Stimulated activated CD8-positive, alpha-beta memory T cell treated with anti-CD3 and anti-CD28 coated beads, Interleukin-7, amount 100 ng/mL, for 4 hours (primary cell): ENCODE results near the gene SPHKAP.
"Not testable (repeated sequence)": the region's sequence is repeated elsewhere in the genome, so short reads cannot be mapped to it uniquely, and the experiment has no call there.

Source experiments
- DNase-seq, 2 donors: peaks; one replicate each; pipeline ENCODE4 v3.0.0-alpha.2; 2020; ENCODE audit warnings: low read depth in 2 of 2

Gene SPHKAP, protein sequence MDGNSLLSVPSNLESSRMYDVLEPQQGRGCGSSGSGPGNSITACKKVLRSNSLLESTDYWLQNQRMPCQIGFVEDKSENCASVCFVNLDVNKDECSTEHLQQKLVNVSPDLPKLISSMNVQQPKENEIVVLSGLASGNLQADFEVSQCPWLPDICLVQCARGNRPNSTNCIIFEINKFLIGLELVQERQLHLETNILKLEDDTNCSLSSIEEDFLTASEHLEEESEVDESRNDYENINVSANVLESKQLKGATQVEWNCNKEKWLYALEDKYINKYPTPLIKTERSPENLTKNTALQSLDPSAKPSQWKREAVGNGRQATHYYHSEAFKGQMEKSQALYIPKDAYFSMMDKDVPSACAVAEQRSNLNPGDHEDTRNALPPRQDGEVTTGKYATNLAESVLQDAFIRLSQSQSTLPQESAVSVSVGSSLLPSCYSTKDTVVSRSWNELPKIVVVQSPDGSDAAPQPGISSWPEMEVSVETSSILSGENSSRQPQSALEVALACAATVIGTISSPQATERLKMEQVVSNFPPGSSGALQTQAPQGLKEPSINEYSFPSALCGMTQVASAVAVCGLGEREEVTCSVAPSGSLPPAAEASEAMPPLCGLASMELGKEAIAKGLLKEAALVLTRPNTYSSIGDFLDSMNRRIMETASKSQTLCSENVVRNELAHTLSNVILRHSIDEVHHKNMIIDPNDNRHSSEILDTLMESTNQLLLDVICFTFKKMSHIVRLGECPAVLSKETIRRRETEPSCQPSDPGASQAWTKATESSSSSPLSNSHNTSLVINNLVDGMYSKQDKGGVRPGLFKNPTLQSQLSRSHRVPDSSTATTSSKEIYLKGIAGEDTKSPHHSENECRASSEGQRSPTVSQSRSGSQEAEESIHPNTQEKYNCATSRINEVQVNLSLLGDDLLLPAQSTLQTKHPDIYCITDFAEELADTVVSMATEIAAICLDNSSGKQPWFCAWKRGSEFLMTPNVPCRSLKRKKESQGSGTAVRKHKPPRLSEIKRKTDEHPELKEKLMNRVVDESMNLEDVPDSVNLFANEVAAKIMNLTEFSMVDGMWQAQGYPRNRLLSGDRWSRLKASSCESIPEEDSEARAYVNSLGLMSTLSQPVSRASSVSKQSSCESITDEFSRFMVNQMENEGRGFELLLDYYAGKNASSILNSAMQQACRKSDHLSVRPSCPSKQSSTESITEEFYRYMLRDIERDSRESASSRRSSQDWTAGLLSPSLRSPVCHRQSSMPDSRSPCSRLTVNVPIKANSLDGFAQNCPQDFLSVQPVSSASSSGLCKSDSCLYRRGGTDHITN (N-terminal part only)

DNA sequence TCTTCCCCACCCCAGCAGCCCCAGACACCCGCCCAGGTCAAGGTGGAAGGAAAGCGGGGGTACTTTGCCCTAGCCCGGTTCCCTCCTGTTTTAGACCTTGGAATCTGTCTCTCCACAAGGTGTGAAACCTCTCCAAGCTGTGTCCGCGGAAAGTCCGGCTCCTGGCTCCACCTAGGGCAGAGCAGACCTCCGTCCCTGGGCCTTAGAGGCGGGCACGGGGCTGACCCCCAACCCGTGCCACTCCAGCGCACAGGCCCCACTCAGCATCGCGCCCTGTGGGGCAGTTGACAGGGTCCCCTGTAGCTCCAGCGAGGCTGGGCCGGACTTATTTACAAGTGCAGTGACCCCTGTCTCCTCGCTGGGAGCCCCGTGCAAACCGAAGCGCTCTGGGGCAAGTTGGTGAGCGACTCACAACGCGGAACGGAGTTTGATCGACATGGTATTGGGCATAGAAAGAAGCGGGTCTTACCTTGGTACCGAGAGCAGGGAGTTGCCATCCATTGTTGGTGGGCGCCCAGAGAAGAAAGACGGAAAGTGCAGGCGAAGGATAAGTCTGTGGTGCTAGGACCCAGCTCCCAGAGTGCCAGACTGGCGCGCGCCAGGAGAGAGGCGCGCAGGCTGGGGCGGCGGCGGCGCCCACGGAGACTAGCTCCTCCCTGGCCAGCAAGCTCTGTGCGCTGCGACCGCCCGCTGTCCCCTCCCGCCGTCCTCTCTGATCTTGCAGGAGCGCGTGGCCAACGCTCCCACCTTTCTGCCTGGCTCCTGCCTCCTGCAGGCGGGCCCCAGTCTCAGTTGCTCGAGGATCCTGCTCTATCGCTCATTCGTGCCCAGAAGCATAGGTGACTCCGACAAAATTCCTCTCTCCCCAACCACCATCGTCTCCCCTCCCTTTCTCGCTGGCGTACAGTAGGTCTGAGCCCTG lies at the start of gene SPHKAP:
Gene SPHKAP (minus strand): TSS at position 590 of the 922 bp plus-strand sequence. CDS start 89 bp downstream, at position 501.
- no peak for DNase-seq

DNA sequence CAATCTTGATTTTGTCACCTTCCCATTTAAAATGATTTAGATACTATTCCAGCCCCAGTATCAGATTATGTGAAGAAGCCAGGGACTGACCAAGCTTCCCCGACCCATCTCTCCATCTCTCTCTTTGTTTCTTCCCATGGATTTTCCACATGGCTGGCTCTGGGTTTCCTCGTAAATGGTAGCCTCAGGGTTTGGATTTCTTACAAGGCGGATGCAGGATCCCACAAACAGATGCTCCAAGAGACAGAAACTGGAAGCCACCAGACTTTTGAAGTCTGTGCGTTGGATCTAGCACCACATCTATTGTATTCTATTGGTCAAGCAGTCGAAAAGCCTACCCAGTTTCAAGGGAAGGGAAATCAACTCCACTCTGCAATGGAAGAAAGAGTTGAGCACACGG lies 46.0 kb upstream of the SPHKAP start:
- no peak for DNase-seq

DNA sequence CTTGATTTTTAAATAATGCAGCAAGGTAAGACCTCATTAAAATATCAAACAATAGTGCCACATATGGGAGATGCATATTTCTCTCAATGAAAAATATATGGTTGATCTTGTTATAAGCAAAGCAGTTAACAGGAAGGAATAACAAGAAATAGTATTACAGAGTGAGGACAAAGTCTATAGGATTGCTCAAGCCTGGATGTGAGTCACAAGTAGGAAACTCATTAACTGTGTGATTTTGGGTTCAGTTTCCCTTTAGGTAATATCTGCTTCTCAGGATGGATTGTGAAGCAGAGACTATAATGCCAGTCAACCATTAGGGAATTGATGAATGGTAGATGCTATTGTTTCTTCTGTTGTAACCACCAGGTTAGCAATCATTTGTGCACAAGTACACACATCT lies 42.9 kb upstream of the SPHKAP start:
- no peak for DNase-seq

DNA sequence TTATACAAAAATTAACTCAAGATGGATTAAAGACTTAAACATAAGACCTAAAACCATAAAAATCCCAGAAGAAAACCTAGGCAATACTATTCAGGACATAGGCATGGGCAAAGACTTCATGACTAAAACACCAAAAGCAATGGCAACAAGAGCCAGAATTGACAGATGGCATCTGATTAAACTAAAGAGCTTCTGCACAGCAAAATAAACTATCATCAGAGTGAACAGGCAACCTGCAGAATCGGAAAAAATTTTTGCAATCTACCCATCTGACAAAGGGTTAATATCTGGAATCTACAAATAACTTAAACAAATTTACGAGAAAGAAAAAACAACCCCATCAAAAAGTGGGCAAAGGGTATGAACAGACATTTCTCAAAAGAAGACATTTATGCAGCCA lies 37.1 kb upstream of the SPHKAP start:
- DNase-seq: not testable (repeated sequence)

DNA sequence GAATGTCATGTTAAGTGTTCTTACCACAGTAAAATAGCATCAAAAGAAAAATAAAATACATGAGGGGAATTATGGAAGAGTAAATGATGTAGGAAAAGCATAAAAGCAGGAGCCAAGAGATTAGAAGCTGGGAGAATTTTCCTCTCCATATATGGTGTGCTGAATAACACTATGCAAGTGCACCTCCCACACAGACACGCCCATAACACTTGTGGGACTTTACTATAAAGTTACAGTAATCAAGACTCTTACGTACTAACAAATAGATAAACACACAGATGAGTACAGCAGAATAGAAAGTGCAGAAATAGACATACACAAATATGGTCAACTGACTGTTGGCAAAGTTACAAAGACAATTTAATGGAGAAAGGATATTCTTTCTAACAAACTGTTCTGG lies 16.0 kb upstream of the SPHKAP start:
- no peak for DNase-seq

DNA sequence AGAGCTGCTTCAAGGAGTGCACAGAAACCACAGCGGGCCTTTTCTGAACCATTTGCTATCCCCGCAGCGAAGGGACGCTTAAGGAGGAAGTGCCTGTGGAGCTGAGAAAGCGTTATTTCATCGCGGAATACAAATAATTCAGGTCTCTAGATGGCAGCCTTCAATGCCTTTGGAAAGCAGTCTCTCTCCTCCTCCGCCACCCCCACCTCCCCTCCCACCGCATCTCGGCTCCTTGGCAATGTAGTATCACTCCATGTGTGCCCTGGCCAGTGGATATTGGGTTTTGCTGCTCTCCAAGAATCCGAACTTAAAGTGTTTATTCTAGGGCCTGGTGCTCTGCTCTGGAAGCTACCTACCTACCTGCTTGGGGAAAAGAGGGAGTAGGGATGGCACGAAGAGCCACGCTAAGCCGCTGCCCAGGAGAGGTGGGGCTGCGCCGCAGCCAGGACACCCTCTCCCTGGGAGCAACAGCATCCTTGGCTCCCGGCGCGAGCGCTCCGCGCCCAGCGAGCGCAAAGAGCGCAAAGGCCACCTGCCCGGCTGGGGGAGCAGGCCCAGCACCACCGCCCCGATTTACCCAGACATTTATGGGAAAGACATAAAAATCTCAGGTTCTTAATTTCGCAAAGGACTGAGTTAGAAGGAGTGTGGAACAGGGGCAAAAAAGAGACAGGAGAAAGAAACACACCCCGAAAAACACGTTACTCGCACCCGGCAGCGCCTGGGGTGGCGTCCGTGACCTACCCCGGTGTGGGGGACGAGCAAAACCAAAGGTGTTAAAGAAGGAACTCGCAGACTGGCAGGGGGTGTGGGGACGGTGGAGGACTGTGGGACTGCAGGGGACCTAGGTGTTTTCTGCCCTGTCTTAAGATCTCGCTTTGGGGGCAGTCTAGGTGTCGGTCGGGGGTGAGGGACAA lies 1.0 kb downstream of the SPHKAP start:
- DNase-seq: no peak

DNA sequence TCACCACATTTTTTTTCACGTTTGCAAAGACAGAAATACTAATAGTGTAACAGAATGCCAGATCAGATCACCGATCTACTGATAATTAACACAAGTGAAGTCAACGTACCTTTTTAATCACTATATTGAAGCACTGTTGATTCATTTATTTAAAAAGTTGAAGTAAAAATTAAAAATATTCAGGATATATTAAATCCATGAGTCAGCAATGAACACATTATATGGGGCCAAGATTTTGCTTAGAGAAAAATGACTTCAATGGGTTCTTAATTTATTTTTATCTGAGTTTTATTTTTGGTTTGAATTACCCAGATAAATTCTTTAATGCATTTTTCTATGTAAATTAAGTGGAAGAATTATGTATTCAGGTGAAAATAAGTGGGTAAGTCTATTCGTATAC lies 14.2 kb downstream of the SPHKAP start:
- no peak for DNase-seq

DNA sequence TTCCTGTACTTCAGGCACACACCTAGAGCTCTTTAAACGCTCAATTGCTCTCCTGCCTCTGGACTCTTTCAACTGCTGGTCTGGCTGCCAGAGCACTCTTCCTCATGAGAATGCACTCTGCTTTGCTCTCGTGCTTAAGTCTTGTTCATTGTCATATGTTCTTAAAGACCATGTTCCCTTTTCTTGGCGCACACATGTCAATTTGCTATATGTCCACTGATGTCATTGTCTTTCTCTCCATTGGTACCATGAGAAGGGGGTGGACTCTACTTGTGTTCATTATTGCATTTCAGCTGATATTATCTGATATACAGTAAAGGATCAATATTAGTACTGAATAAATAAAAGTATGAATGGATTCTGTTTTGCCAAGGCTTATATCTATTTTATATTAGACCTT lies 16.8 kb downstream of the SPHKAP start:
- DNase-seq: no peak

DNA sequence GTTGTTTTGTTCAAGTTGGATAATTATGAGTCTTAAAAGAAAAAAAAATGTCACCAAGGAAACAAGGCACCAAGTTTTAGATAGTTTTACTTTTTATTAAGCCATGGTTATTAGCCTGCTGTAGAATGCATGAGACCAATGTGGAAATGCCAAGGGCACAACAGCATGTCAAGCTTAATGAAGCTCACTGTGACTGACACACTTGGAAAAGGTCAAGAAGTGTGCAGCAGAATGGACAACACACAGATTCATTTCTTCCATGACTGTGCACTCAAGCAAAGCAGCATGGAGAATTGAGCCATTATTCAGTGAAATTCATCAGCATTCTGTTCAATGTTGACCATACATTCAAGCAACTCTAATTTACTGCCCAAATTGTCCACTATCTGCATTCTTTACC lies 23.6 kb downstream of the SPHKAP start:
- no peak for DNase-seq

DNA sequence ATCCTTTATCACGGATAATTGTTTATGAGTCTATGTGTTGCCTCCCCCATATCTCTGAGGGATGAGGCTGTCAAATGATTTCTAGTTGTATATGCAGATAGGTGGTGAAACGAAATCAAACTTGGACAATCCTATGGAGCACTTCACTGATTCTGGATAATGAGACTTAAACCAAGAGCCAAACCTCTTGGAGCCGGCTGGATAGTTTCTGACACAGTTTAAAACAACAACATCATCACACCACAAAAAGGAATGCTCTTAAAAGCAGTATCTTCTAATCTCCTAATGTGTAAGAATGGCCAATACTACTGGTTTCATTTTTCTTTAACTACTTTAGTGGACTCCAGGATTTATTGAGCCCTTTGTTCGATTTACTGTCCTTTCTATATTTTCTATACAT lies 36.5 kb downstream of the SPHKAP start:
- no peak for DNase-seq

DNA sequence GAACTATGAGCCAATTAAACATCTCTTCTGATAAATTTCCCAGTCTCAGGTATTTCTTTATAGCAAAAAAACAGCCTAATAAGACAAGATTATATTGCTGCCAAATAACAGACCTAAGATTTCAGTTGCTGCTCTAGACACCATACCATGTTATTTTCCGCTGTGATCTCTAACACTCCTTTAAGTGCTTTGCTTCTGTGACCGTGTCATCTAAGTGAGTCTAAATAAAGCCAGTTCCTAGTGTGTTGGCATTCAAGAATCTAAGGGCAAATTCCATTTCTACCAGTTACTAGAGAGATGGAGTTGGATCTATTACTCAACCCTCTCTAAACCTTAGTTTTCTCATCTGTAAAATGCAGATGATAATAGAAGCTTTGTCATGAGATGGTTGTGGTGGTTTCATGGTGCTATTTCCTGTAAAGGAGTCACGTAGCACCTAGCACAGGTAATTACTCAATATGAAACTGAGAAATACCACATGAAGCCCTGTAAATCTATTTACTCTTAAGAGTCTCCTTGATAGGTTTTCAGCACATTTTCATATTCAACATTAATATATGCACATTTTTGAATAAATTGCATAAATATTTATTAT lies 40.5 kb downstream of the SPHKAP start:
- no peak for DNase-seq

DNA sequence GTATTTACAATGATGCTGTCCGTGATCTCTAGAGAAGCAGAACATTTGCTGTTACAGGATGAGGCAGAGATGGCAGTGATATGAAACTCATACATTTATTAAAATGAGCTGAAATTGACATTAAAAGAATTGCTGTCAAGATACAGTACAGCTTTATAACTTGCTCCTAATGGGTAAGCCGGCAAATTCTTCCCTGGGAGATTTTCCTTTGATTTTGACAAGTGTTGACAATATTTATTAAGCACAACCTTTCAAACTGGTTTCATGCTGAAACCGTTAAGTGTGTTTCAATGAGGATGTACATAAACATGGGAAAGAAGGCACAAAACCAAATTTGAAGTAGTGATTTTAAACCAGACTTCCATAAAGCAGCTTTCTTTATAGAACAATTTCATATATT lies 45.5 kb downstream of the SPHKAP start:
- DNase-seq: no peak

DNA sequence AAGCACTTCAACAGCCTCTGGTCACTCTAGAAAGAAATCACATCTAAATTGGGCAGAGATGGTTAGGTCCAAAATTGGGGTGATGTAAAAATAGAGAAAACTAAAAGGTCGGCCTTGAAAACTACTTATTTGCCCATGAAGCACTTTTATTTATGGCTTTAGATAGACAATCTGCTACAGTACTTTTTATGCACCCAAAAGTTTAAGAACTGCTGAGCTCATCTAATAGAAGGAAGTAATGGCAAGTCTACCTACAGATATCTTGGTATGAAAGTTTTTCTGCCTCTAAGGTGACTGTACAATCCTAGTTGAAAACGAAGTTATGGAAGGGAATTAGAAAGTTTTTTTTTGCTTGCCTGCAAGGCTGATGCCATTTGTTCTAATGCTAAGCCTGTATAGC lies 46.2 kb downstream of the SPHKAP start:
- DNase-seq: no peak

DNA sequence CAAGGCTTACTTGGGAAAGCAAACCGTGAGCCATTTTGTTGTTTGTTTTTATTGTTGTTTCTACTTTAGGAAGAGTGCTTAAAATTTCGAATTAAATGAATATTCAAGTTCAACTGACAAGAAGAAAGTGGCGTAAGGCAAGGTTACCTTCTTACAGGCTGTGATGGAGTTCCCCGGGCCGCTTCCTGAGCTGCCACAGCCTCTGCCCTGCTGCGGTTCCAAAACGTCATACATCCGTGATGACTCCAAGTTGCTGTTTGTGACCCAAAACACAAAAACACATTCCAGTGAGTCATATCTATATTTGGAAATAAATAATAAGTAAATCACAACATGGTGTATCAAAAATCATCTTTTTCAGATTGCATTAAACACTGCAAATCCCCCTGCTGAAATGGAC lies 49.7 kb downstream of the SPHKAP start:
- no peak for DNase-seq

DNA sequence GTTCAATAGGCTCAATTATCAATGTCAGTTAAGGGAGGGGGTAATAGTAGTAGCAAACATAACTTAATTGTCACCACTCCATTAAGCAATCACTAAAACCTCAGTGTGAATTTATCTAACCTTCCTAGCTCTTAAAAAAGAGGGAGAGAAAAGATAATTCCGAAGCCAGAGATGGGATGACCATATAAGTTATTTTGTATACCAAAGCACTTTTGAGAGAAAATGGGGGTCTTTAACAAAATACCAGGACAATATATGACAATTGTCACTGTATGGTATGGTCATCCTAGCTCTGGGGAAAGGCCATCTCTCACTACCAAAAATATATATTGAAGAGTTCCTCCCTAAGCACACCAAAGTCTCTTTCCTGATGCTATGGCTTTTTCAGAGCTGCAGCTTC lies 55.1 kb downstream of the SPHKAP start:
- no peak for DNase-seq

DNA sequence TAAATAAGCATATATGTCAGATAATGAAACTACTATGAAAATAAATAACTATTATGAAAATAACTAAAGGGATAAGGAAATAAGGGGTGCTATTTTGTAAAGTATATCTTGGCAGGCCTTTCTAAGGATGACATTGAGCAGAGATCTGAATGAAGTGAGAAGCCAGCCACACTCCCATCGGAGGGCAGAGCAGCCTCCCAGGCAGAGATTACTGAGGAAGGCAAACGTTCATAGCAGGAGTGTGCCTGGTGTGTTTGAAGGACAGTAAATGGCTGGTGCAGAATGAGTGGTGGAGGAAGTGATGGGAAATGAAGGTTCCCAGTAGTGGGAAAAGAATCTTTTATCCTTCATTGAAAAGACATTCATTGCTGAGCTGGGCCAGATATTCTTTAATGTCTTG lies 62.5 kb downstream of the SPHKAP start:
- no peak for DNase-seq

DNA sequence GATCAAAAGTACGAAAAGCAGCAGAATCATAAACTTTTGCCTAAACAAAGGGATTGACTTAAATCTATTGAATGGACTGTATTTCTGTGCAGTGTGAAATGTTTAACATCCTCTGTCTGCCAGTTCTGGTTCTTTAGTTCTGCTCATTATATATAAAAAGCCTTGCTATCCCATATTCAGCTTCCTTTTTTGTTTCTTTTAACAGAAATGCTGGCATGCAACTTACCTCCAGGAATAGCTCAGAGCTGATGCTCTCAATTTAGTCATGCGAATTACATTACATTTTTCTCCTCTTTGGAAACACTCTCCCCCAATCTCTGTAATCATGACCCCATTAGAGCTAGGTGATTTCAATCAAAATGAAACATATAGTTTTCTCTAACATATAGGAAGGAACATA lies 73.6 kb downstream of the SPHKAP start:
- no peak for DNase-seq

DNA sequence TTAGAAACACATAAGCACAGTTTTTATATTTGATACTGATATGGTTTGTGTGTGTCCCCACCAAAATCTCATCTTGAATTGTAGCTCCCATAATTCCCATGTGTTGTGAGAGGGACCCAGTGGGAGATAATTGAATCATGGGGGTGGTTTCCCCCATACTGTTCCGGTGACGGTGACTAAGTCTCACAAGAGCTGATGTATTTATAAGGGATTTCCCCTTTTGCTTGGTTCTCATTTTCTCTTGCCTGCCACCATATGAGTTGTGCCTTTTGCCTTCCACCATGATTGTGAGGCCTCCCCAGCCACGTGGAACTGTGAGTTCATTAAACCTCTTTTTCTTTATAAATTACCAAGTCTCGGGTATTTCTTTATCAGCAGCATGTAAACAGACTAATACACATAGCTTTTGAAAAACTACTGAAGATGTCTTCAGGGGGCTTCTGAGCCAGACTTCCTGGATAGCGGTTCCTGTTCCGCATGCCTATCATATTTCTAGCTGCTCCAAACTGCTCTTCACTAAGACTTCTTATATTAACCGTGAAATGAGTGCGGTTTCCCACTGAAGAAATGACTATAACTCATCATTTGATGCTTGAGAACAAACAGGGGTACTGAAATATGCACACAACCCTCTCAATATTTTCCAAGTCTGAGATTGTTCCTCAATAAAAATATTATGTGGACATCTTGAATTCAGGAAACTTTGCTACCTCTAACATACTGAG lies 75.8 kb downstream of the SPHKAP start:
- no peak for DNase-seq

DNA sequence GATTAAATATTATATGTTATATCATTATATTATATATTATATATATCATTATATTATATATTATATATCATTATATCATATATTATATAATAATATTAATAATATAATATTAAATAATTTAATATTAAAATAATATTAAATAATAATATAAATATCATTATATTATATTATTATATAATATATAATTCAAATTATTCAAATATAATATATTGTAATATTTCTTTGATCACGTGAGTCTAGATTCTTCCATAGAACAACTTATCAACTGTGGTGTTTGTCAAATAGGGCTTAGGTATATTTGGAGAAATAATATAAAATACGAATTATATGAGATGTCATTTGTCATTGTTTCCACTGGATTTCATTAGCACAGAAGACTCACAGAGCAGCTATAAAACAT lies 77.3 kb downstream of the SPHKAP start:
- DNase-seq: no peak
